Lower leg skin (tissue), 3 donors: ENCODE data around the gene TNFAIP1.

Experiments used
- POLR2A ChIP-seq, 2 donors: fragments of 450-650 bp; IDR thresholded peaks; one replicate each; pipeline ENCODE4 v1.6.1; 2016 to 2017; ENCODE audit warnings: antibody characterized with exemption in 2 of 2, mild to moderate bottlenecking in 1 of 2, moderate library complexity in 1 of 2
- TF ChIP-seq, protein P1 (sequence below), 3 donors: fragments of 450-650 bp; IDR thresholded peaks; one replicate each; pipeline ENCODE4 v1.5.1; 2016; ENCODE audit warnings: antibody characterized with exemption in 3 of 3, mild to moderate bottlenecking in 3 of 3, moderate library complexity in 2 of 3

DNA sequence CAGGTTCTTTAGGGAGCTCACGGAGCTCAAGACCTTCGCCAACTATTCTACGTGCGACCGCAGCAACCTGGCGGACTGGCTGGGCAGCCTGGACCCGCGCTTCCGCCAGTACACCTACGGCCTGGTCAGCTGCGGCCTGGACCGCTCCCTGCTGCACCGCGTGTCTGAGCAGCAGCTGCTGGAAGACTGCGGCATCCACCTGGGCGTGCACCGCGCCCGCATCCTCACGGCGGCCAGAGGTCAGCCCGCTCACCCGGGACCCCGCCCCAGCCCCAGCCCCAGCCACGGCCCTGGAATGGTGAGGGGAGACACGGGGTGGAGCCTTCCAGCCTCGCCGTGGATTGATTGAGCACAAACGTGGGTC lies 49.5 kb downstream of the TNFAIP1 start:
- TF ChIP-seq, protein P1, sequence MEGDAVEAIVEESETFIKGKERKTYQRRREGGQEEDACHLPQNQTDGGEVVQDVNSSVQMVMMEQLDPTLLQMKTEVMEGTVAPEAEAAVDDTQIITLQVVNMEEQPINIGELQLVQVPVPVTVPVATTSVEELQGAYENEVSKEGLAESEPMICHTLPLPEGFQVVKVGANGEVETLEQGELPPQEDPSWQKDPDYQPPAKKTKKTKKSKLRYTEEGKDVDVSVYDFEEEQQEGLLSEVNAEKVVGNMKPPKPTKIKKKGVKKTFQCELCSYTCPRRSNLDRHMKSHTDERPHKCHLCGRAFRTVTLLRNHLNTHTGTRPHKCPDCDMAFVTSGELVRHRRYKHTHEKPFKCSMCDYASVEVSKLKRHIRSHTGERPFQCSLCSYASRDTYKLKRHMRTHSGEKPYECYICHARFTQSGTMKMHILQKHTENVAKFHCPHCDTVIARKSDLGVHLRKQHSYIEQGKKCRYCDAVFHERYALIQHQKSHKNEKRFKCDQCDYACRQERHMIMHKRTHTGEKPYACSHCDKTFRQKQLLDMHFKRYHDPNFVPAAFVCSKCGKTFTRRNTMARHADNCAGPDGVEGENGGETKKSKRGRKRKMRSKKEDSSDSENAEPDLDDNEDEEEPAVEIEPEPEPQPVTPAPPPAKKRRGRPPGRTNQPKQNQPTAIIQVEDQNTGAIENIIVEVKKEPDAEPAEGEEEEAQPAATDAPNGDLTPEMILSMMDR (IDR thresholded peaks at IDR 0.05), result no peak
- TF ChIP-seq POLR2A (IDR thresholded peaks at IDR 0.05), result no peak
